Fibroblast of the conjunctiva (primary cell): ENCODE results near the gene ABCG1.

Experiments used
- DNase-seq: peaks from one replicate; pipeline ENCODE4 v3.0.0-alpha.2; 2010; ENCODE audit warnings: low read depth

The ABCG1 gene

GRCh38 chr21:42214081-42214750, 4.7 kb upstream of the ABCG1 start:
- DNase-seq, result no peak

- no peak for DNase-seq
Measured at GRCh38 chr21:42214921-42215320, 4.0 kb upstream of the ABCG1 start.

- DNase-seq, result no peak
Measured at GRCh38 chr21:42215942-42216725, 2.8 kb upstream of the ABCG1 start.

GRCh38 chr21:42216726-42217572, 2.0 kb upstream of the ABCG1 start:
- DNase-seq, result no peak

GRCh38 chr21:42219606-42220137, 732 bp downstream of the ABCG1 start:
- no peak for DNase-seq

- peak; percentile 28 for DNase-seq
Measured at GRCh38 chr21:42220138-42220701, 1.3 kb downstream of the ABCG1 start.

GRCh38 chr21:42221581-42222345, 2.8 kb downstream of the ABCG1 start:
- DNase-seq, result no peak

GRCh38 chr21:42222386-42222785, 3.4 kb downstream of the ABCG1 start:
- no peak for DNase-seq

- no peak for DNase-seq
Measured at GRCh38 chr21:42222821-42223390, 4.0 kb downstream of the ABCG1 start.

GRCh38 chr21:42223826-42224575, 5.1 kb downstream of the ABCG1 start:
- no peak for DNase-seq

GRCh38 chr21:42225042-42225441, 6.1 kb downstream of the ABCG1 start:
- no peak for DNase-seq

GRCh38 chr21:42225571-42226155, 6.7 kb downstream of the ABCG1 start:
- no peak for DNase-seq

- DNase-seq, result no peak
Measured at GRCh38 chr21:42226626-42227025, 7.7 kb downstream of the ABCG1 start.

GRCh38 chr21:42227909-42228708, 9.2 kb downstream of the ABCG1 start:
- DNase-seq, result peak; percentile 78

- DNase-seq, result no peak
Measured at GRCh38 chr21:42228709-42229220, 9.8 kb downstream of the ABCG1 start.

- DNase-seq, result no peak
Measured at GRCh38 chr21:42229676-42230075, 10.7 kb downstream of the ABCG1 start.

- DNase-seq, result no peak
Measured at GRCh38 chr21:42230178-42230577, 11.2 kb downstream of the ABCG1 start.

- no peak for DNase-seq
Measured at GRCh38 chr21:42230636-42231035, 11.7 kb downstream of the ABCG1 start.

- DNase-seq, result no peak
Measured at GRCh38 chr21:42231756-42232155, 12.8 kb downstream of the ABCG1 start.
